Left lobe of liver (tissue), 2 donors: Measurements from ENCODE around the gene SH3BP4. TPM values are rescaled to one million over a fixed set of nuclear protein-coding genes. Genes with fewer than 3 reads are reported as not detected.

Experiments used
- ATAC-seq: fragments of 200-7000 bp; cut with Tn5 transposase; one replicate; pipeline ENCODE4 v1.9.1; 2020; ENCODE audit warnings: mild to moderate bottlenecking, moderate library complexity
- DNase-seq: peaks from one replicate; pipeline ENCODE4 v3.0.0-alpha.2; 2020; ENCODE audit warnings: low spot score
- total RNA-seq: library from RNA; stranded (reverse); gene quantifications from one replicate; pipeline ENCODE4 v1.2.1, GENCODE V29; 2021
- donor health status: DM: no; HTN: no; CAD: no; lungs with moderate emphysema.
- donor health status: DM: no; HTN: yes; CAD: no.

SH3BP4 gene
- total RNA-seq, 1 donor from 2014 or later, result 22.9 TPM

- ATAC-seq, result no peak
- DNase-seq, result no peak
Observed at GRCh38 chr2:234939996-234940395, 11.8 kb upstream of the SH3BP4 start.

- ATAC-seq, result no peak
- DNase-seq, result no peak
Observed at GRCh38 chr2:234940527-234940926, 11.3 kb upstream of the SH3BP4 start.

- ATAC-seq (no peak), DNase-seq (no peak)
Observed at GRCh38 chr2:234945339-234945873, 6.4 kb upstream of the SH3BP4 start.

- no peak for DNase-seq
- no peak for ATAC-seq
Observed at GRCh38 chr2:234947556-234947955, 4.3 kb upstream of the SH3BP4 start.

- DNase-seq, result no peak
- no peak for ATAC-seq
Observed at GRCh38 chr2:234949762-234950434, 1.9 kb upstream of the SH3BP4 start.

GRCh38 chr2:234950435-234950729, 1.4 kb upstream of the SH3BP4 start:
- DNase-seq (peak; percentile 30), ATAC-seq (no peak)

- DNase-seq (no peak), ATAC-seq (peak; percentile 2)
Observed at GRCh38 chr2:234950730-234951663, 820 bp upstream of the SH3BP4 start.

GRCh38 chr2:234952270-234953115, 676 bp downstream of the SH3BP4 start:
- ATAC-seq (peak; percentile 35), DNase-seq (peak; percentile 56)

- ATAC-seq (peak; percentile 37), DNase-seq (no peak)
Observed at GRCh38 chr2:234953116-234954031, 1.6 kb downstream of the SH3BP4 start.

- ATAC-seq (peak; percentile 16), DNase-seq (no peak)
Observed at GRCh38 chr2:234954551-234954992, 2.8 kb downstream of the SH3BP4 start.

GRCh38 chr2:234955091-234955591, 3.3 kb downstream of the SH3BP4 start:
- DNase-seq (no peak), ATAC-seq (peak; percentile 24)

- DNase-seq (no peak), ATAC-seq (no peak)
Observed at GRCh38 chr2:234955971-234956509, 4.2 kb downstream of the SH3BP4 start.

- ATAC-seq (no peak), DNase-seq (no peak)
Observed at GRCh38 chr2:234957834-234958135, 6.0 kb downstream of the SH3BP4 start.

- ATAC-seq, result no peak
- DNase-seq, result no peak
Observed at GRCh38 chr2:234958311-234958710, 6.5 kb downstream of the SH3BP4 start.

- ATAC-seq (no peak), DNase-seq (no peak)
Observed at GRCh38 chr2:234958746-234959395, 7.1 kb downstream of the SH3BP4 start.

GRCh38 chr2:234960175-234961088, 8.6 kb downstream of the SH3BP4 start:
- DNase-seq (no peak), ATAC-seq (no peak)

GRCh38 chr2:234961784-234962183, 10.0 kb downstream of the SH3BP4 start:
- DNase-seq (no peak), ATAC-seq (no peak)
